Caco-2 (cell line): ENCODE measurements around the gene EGFL7. TPM values are rescaled to one million over a fixed set of nuclear protein-coding genes. Genes with fewer than 3 reads are reported as not detected.

ENCODE experiments used
- BruUV-seq: library from RNA; stranded (reverse); fragments of 400-500 nt; replicated peaks from 2 replicates; lab custom pipeline; 2021; lab: Mats Ljungman, UMichigan
- CTCF ChIA-PET: fragments of 300-600 bp; sonication (Branson Sonifier 250); formaldehyde crosslinking; loops from one replicate; lab custom pipeline; 2022; ENCODE audit warnings: antibody characterized with exemption; lab: Charles Lee
- POLR2A ChIA-PET: fragments of 300-600 bp; sonication (Branson Sonifier 250); formaldehyde crosslinking; loops from one replicate; lab custom pipeline; 2022; ENCODE audit warnings: antibody characterized with exemption; lab: Charles Lee
- DNase-seq, 2 experiments: peaks; one replicate each; pipeline versions ENCODE4 v3.0.0 to v3.0.0-alpha.2; 2020 to 2022
- H3K27me3 ChIP-seq: replicated peaks from 2 replicates; pipeline ENCODE4 v1.6.0; 2011; ENCODE audit warnings: low read length; ENCODE audit not compliant: control insufficient read depth, insufficient read depth
- H3K36me3 ChIP-seq: 2 replicates; pipeline ENCODE4 v1.5.1; 2011; ENCODE audit warnings: low read length; ENCODE audit not compliant: control insufficient read depth, insufficient read depth
- H3K4me1 ChIP-seq: fragments of 250-450 bp; sonication (Bioruptor Pico); 2 replicates; pipeline ENCODE4 v1.5.1; 2020; ENCODE audit warnings: mild to moderate bottlenecking
- H3K4me3 ChIP-seq: 2 replicates; pipeline ENCODE4 v1.5.1; 2011; ENCODE audit warnings: low read depth, mild to moderate bottlenecking, control low read depth, low read length
- H3K9me3 ChIP-seq: fragments of 250-450 bp; sonication (Bioruptor Pico); 2 replicates; pipeline ENCODE4 v1.5.1; 2020; ENCODE audit warnings: mild to moderate bottlenecking, moderate library complexity
- H3K27ac Mint-ChIP-seq: one replicate; pipeline ENCODE4 v1.8.0; 2022; ENCODE audit warnings: mixed read lengths; ENCODE audit not compliant: unreplicated experiment
- H3K27me3 Mint-ChIP-seq: one replicate; pipeline ENCODE4 v1.8.0; 2022; ENCODE audit warnings: mixed read lengths; ENCODE audit not compliant: insufficient read depth, unreplicated experiment
- H3K36me3 Mint-ChIP-seq: one replicate; pipeline ENCODE4 v1.8.0; 2022; ENCODE audit warnings: mild to moderate bottlenecking, mixed read lengths; ENCODE audit not compliant: insufficient read depth, unreplicated experiment
- H3K4me1 Mint-ChIP-seq: one replicate; pipeline ENCODE4 v1.8.0; 2022; ENCODE audit warnings: low read depth, mixed read lengths; ENCODE audit not compliant: unreplicated experiment
- H3K4me3 Mint-ChIP-seq: one replicate; pipeline ENCODE4 v1.8.0; 2022; ENCODE audit warnings: mild to moderate bottlenecking, moderate library complexity, mixed read lengths; ENCODE audit not compliant: unreplicated experiment
- H3K9me3 Mint-ChIP-seq: one replicate; pipeline ENCODE4 v1.8.0; 2022; ENCODE audit warnings: mixed read lengths; ENCODE audit not compliant: unreplicated experiment
- intact Hi-C: fragments of 100-400 bp; cut with micrococcal nuclease; formaldehyde crosslinking; loops from one replicate; pipeline ENCODE4 v1.10.0; 2022; ENCODE audit not compliant: unreplicated experiment
- total RNA-seq: library from RNA; stranded (reverse); gene quantifications from 2 replicates; pipeline ENCODE4 v1.2.3, GENCODE V29; 2022
- TF ChIP-seq, protein P1 (sequence below), 2 experiments: fragments of 200-600 bp in 1 of 2; IDR thresholded peaks; 1 replicate in 1 of 2; 2 replicates in 1 of 2; pipeline versions ENCODE4 v1.5.1 to v1.8.0; 2011 to 2022; ENCODE audit warnings: antibody characterized with exemption in 1 of 2, control low read depth in 1 of 2, inconsistent platforms in 1 of 2, low read depth in 1 of 2, low read length in 1 of 2, mild to moderate bottlenecking in 1 of 2, moderate library complexity in 1 of 2; ENCODE audit not compliant: insufficient read depth in 1 of 2, severe bottlenecking in 1 of 2, unreplicated experiment in 1 of 2

Gene EGFL7
- total RNA-seq, 1 experiment from 2014 or later = 30.2 TPM

GRCh38 chr9:136651860-136652259, 10.9 kb upstream of the EGFL7 start:
- no peaks in the 10 kb centered on the region for H3K9me3 Mint-ChIP-seq
- ChIA-PET POLR2A (no interaction called here), CTCF (no interaction called here)
- no peak for DNase-seq
- peaks cover 3% of the 10 kb centered on the region for H3K36me3 Mint-ChIP-seq
- no peaks in the 10 kb centered on the region for H3K9me3 ChIP-seq
- no TSS peak for BruUV-seq
- no peak overlapping the region for H3K27ac Mint-ChIP-seq
- no peaks in the 10 kb centered on the region for H3K36me3 ChIP-seq
- no peaks in the 10 kb centered on the region for H3K27me3 ChIP-seq
- no peaks in the 10 kb centered on the region for H3K4me1 ChIP-seq
- TF ChIP-seq, protein P1, sequence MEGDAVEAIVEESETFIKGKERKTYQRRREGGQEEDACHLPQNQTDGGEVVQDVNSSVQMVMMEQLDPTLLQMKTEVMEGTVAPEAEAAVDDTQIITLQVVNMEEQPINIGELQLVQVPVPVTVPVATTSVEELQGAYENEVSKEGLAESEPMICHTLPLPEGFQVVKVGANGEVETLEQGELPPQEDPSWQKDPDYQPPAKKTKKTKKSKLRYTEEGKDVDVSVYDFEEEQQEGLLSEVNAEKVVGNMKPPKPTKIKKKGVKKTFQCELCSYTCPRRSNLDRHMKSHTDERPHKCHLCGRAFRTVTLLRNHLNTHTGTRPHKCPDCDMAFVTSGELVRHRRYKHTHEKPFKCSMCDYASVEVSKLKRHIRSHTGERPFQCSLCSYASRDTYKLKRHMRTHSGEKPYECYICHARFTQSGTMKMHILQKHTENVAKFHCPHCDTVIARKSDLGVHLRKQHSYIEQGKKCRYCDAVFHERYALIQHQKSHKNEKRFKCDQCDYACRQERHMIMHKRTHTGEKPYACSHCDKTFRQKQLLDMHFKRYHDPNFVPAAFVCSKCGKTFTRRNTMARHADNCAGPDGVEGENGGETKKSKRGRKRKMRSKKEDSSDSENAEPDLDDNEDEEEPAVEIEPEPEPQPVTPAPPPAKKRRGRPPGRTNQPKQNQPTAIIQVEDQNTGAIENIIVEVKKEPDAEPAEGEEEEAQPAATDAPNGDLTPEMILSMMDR (IDR thresholded peaks at IDR 0.05; ENCODE audit: insufficient read depth in 1 of 2, low read depth in 1 of 2, low read length in 1 of 2, severe bottlenecking in 1 of 2, unreplicated experiment in 1 of 2) = no peak
- no peaks in the 10 kb centered on the region for H3K4me1 Mint-ChIP-seq
- no peaks in the 10 kb centered on the region for H3K27me3 Mint-ChIP-seq
- intact Hi-C loops = no loop called here
- no peak overlapping the region for H3K4me3 ChIP-seq
- no peak overlapping the region for H3K4me3 Mint-ChIP-seq

- intact Hi-C loops = no loop called here
- H3K27me3 ChIP-seq = no peaks in the 10 kb centered on the region
- no peaks in the 10 kb centered on the region for H3K9me3 ChIP-seq
- Mint-ChIP-seq H3K4me1 (no peaks in the 10 kb centered on the region), H3K27me3 (peaks cover 3% of the 10 kb centered on the region), H3K36me3 (no peaks in the 10 kb centered on the region), H3K27ac (no peak overlapping the region), H3K9me3 (no peaks in the 10 kb centered on the region), H3K4me3 (no peak overlapping the region)
- H3K4me3 ChIP-seq = no peak overlapping the region
- POLR2A ChIA-PET = no interaction called here
- no peaks in the 10 kb centered on the region for H3K36me3 ChIP-seq
- DNase-seq = no peak
- CTCF ChIA-PET = no interaction called here
- no peaks in the 10 kb centered on the region for H3K4me1 ChIP-seq
- BruUV-seq = no TSS peak
- TF ChIP-seq, protein P1 (IDR thresholded peaks at IDR 0.05; ENCODE audit: insufficient read depth in 1 of 2, low read depth in 1 of 2, low read length in 1 of 2, severe bottlenecking in 1 of 2, unreplicated experiment in 1 of 2) = no peak
Measured at GRCh38 chr9:136653323-136654079, 9.2 kb upstream of the EGFL7 start.

- Histone ChIP-seq H3K9me3 (no peaks in the 10 kb centered on the region), H3K4me1 (no peaks in the 10 kb centered on the region), H3K27me3 (no peaks in the 10 kb centered on the region), H3K4me3 (no peak overlapping the region), H3K36me3 (no peaks in the 10 kb centered on the region)
- ChIA-PET CTCF (no interaction called here), POLR2A (no interaction called here)
- Mint-ChIP-seq H3K27me3 (peaks cover 3% of the 10 kb centered on the region), H3K4me3 (no peak overlapping the region), H3K9me3 (no peaks in the 10 kb centered on the region), H3K4me1 (no peaks in the 10 kb centered on the region), H3K36me3 (no peaks in the 10 kb centered on the region), H3K27ac (no peak overlapping the region)
- TF ChIP-seq, protein P1 (IDR thresholded peaks at IDR 0.05; ENCODE audit: insufficient read depth in 1 of 2, low read depth in 1 of 2, low read length in 1 of 2, severe bottlenecking in 1 of 2, unreplicated experiment in 1 of 2) = no peak
- no TSS peak for BruUV-seq
- intact Hi-C loops = no loop called here
- DNase-seq = peak in 1 of 2 experiments; percentile 39
Measured at GRCh38 chr9:136654820-136655535, 7.7 kb upstream of the EGFL7 start.
